HepG2 (cell line): ENCODE data around the gene GPN1. TPM values are rescaled to one million over a fixed set of nuclear protein-coding genes. Genes with fewer than 3 reads are reported as not detected.

Experiments
- ATAC-seq: fragments of 200-7000 bp; cut with Tn5 transposase; 3 replicates; pipeline ENCODE4 v1.9.1; 2020; ENCODE audit warnings: mild to moderate bottlenecking, moderate library complexity
- BruUV-seq: library from RNA; stranded (reverse); fragments of 400-500 nt; replicated peaks from 2 replicates; lab custom pipeline; 2021; lab: Mats Ljungman, UMichigan
- CTCF ChIA-PET: fragments of 300-600 bp; formaldehyde crosslinking; extraction: SDS; loops from one replicate; lab custom pipeline; 2021; ENCODE audit warnings: low total read pairs, inconsistent platforms, low intra/inter-chr PET ratio; lab: Yijun Ruan, JAX
- POLR2A ChIA-PET: fragments of 350-600 bp; sonication (Branson Sonifier 250); formaldehyde crosslinking; loops from one replicate; lab custom pipeline; 2020; ENCODE audit warnings: antibody characterized with exemption, inconsistent platforms; lab: Yijun Ruan, JAX
- DNase-seq: peaks from one replicate; pipeline ENCODE4 v3.0.0-alpha.2; 2015; ENCODE audit warnings: low spot score
- FAIRE-seq: peaks from 3 replicates; lab custom pipeline; 2011; peaks lifted over from hg19 to GRCh38; lab: Jason Lieb, UNC
- H2AFZ ChIP-seq: one replicate; pipeline ENCODE4 v1.6.1; 2011; ENCODE audit warnings: low read length, inconsistent platforms
- H3K27ac ChIP-seq: fragments of 300-600 bp; 3 replicates; pipeline ENCODE4 v1.8.0; 2011; ENCODE audit warnings: mixed run types, mild to moderate bottlenecking, mixed read lengths, low read length, inconsistent platforms; ENCODE audit not compliant: insufficient read depth; ENCODE audit errors: extremely low read length
- H3K27me3 ChIP-seq, 2 experiments: fragments of 200-600 bp in 1 of 2; 2 replicates in 1 of 2; 3 replicates in 1 of 2; pipeline versions ENCODE4 v1.6.0 to v1.8.0; 2011; ENCODE audit warnings: low read length in 2 of 2, mild to moderate bottlenecking in 2 of 2, moderate library complexity in 2 of 2, inconsistent platforms in 1 of 2; ENCODE audit not compliant: insufficient read depth in 2 of 2, control insufficient read depth in 1 of 2
- H3K36me3 ChIP-seq, 2 experiments: fragments of 200-600 bp in 1 of 2; replicated peaks in 1 of 2; 2 replicates in 1 of 2; 3 replicates in 1 of 2; pipeline versions ENCODE4 v1.5.1 to v1.8.0; 2011; ENCODE audit warnings: low read length in 2 of 2, inconsistent platforms in 1 of 2; ENCODE audit not compliant: insufficient read depth in 2 of 2, control insufficient read depth in 1 of 2
- H3K4me1 ChIP-seq: 2 replicates; pipeline ENCODE4 v1.5.1; 2012; ENCODE audit warnings: low read length, inconsistent platforms; ENCODE audit not compliant: insufficient read depth
- H3K4me2 ChIP-seq: 2 replicates; pipeline ENCODE4 v1.6.0; 2011; ENCODE audit warnings: low read depth, low read length, inconsistent platforms
- H3K4me3 ChIP-seq, 3 experiments: fragments of 200-600 bp in 1 of 3; sonication (generic), shearing (Covaris generic) in 1 of 3; replicated peaks in 1 of 3; 2 replicates each; pipeline ENCODE4 v1.5.1; 2011 to 2016; ENCODE audit warnings: low read length in 3 of 3, inconsistent platforms in 2 of 3, low read depth in 2 of 3, mild to moderate bottlenecking in 2 of 3, control low read depth in 1 of 3, mixed read lengths in 1 of 3; ENCODE audit not compliant: insufficient read depth in 1 of 3
- H3K79me2 ChIP-seq: one replicate; pipeline ENCODE4 v1.6.1; 2011; ENCODE audit warnings: low read length, inconsistent platforms; ENCODE audit not compliant: insufficient read depth
- H3K9ac ChIP-seq: 2 replicates; pipeline ENCODE4 v1.6.0; 2011; ENCODE audit warnings: mild to moderate bottlenecking, low read depth, low read length, inconsistent platforms; ENCODE audit not compliant: insufficient read depth
- H3K9me3 ChIP-seq: 2 replicates; pipeline ENCODE4 v1.5.1; 2012; ENCODE audit warnings: mild to moderate bottlenecking, low read length
- H4K20me1 ChIP-seq: 2 replicates; pipeline ENCODE4 v1.6.0; 2011; ENCODE audit warnings: inconsistent platforms, mild to moderate bottlenecking, low read length, moderate library complexity; ENCODE audit not compliant: insufficient read depth
- HOXD1 ChIP-seq: sonication (generic); formaldehyde crosslinking; IDR thresholded peaks from 2 replicates; pipeline ENCODE4 v1.5.0; 2020; ENCODE audit warnings: missing genetic modification reagents
- MED1 ChIP-seq: sonication (generic); formaldehyde crosslinking; IDR thresholded peaks from 2 replicates; pipeline ENCODE4 v1.4.0; 2020; ENCODE audit warnings: missing genetic modification reagents
- NFIB ChIP-seq: sonication (generic); formaldehyde crosslinking; IDR thresholded peaks from 2 replicates; pipeline ENCODE4 v1.9.0; 2021; ENCODE audit warnings: missing genetic modification reagents, mild to moderate bottlenecking, borderline replicate concordance
- NKX3-1 ChIP-seq: sonication (generic); formaldehyde crosslinking; IDR thresholded peaks from 2 replicates; pipeline ENCODE4 v1.5.0; 2020; ENCODE audit warnings: missing genetic modification reagents
- ZNF724P ChIP-seq: sonication (generic); formaldehyde crosslinking; IDR thresholded peaks from 2 replicates; pipeline ENCODE4 v1.8.0; 2022; ENCODE audit warnings: missing genetic modification reagents, borderline replicate concordance
- WGBS: methylation state at CpG from one replicate; pipeline ENCODE4 v1.1.6; 2017; ENCODE audit warnings: low lambda C conversion rate; 5-methylcytosine and 5-hydroxymethylcytosine counted together
- in situ Hi-C: cut with HindIII; loops from 2 replicates; pipeline ENCODE4 v1.10.0; 2017; ENCODE audit warnings: low pct_unique_long_range_greater_than_20kb; ENCODE audit not compliant: extremely low pct_ligation_motif_present
- intact Hi-C: fragments of 100-400 bp; cut with micrococcal nuclease; formaldehyde crosslinking; loops from one replicate; pipeline ENCODE4 v1.10.0; 2022; ENCODE audit not compliant: unreplicated experiment
- polyA plus RNA-seq, 8 experiments: library from polyadenylated mRNA; depleted of rRNA in 3 of 8; stranded (reverse) in 7 of 8; unstranded in 1 of 8; fragments of >200 nt; fragmentation: Illumina TruSeq in 4 of 8; extraction: Trizol in 4 of 8; gene quantifications; 2 replicates each; pipeline versions ENCODE4 v1.2.1 to v1.2.3, GENCODE V29; 2011 to 2016; ENCODE audit warnings: low read depth in 4 of 8, missing spikeins in 1 of 8, mixed read lengths in 1 of 8; ENCODE audit not compliant: insufficient read depth in 1 of 8
- total RNA-seq, 5 experiments: library from RNA; depleted of rRNA; stranded (reverse); fragments of >200 nt; fragmentation: Illumina TruSeq; extraction: Trizol; gene quantifications; 2 replicates each; pipeline ENCODE4 v1.2.3, GENCODE V29; 2016; ENCODE audit warnings: low read depth in 1 of 5
- TF ChIP-seq, protein P1 (sequence below): sonication (generic); formaldehyde crosslinking; IDR thresholded peaks from 2 replicates; pipeline ENCODE4 v1.5.0; 2020; ENCODE audit warnings: mild to moderate bottlenecking, missing genetic modification reagents

GPN1 gene
- total and polyA plus RNA-seq, 2 of the 13 experiments (the other 11 are each of a cell fraction or from before 2014, with no cell fraction given) = 54.5 to 62.7 TPM

DNA sequence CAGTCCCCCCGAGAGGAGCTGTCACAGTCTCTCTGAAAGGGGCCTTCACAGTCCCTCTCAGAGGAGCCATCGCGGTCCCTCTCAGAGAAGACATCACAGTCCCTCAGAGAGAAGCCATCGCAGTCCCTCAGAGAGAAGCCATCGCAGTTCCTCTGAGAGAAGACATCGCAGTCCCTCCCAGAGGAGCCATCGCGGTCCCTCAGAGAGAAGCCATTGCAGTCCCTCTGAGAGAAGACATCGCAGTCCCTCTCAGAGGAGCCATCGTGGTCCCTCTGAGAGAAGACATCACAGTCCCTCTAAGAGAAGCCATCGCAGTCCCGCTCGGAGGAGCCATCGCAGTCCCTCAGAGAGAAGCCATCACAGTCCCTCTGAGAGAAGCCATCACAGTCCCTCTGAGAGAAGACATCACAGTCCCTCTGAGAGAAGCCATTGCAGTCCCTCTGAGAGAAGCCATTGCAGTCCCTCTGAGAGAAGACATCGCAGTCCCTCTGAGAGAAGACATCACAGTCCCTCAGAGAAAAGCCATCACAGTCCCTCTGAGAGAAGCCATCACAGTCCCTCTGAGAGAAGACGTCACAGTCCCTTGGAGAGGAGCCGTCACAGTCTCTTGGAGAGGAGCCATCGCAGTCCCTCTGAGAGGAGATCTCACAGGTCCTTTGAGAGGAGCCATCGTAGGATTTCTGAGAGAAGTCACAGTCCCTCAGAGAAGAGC, 47.3 kb upstream of the GPN1 start:
- FAIRE-seq (no peak), ATAC-seq (no peak)
- Histone ChIP-seq H3K9me3 (no peaks in the 10 kb centered on the region), H3K4me3 (no peak overlapping the region), H3K36me3 (no peaks in the 10 kb centered on the region; a peak in 1 of 5 replicates), H3K9ac (no peak overlapping the region), H3K27me3 (no peaks in the 10 kb centered on the region; a peak in 1 of 5 replicates), H2AFZ (peak overlapping the region; percentile 4), H3K4me2 (peak overlapping the region; percentile 94; the same call in 1 of the 2 replicates), H4K20me1 (peaks cover 17% of the 10 kb centered on the region), H3K4me1 (peaks cover 43% of the 10 kb centered on the region)
- CTCF ChIA-PET = no interaction called here
- in situ Hi-C loops = no loop called here
- no TSS peak for BruUV-seq
- 96% methylated on average over 15 of the region's 19 CpGs for WGBS
- TF ChIP-seq MED1 (CRISPR knock-in tag) (no peak), NKX3-1 (no peak), NFIB (CRISPR knock-in tag) (0 out of 2 replicates have a peak, but pooled peaks have one; percentile 5), ZNF724P (CRISPR knock-in tag) (no peak), HOXD1 (CRISPR knock-in tag) (no peak)
- TF ChIP-seq, protein P1, sequence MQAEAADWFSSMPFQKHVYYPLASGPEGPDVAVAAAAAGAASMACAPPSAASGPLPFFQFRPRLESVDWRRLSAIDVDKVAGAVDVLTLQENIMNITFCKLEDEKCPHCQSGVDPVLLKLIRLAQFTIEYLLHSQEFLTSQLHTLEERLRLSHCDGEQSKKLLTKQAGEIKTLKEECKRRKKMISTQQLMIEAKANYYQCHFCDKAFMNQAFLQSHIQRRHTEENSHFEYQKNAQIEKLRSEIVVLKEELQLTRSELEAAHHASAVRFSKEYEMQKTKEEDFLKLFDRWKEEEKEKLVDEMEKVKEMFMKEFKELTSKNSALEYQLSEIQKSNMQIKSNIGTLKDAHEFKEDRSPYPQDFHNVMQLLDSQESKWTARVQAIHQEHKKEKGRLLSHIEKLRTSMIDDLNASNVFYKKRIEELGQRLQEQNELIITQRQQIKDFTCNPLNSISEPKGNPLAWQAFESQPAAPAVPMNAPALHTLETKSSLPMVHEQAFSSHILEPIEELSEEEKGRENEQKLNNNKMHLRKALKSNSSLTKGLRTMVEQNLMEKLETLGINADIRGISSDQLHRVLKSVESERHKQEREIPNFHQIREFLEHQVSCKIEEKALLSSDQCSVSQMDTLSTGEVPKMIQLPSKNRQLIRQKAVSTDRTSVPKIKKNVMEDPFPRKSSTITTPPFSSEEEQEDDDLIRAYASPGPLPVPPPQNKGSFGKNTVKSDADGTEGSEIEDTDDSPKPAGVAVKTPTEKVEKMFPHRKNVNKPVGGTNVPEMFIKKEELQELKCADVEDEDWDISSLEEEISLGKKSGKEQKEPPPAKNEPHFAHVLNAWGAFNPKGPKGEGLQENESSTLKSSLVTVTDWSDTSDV (CRISPR knock-in tag) = 0 out of 2 replicates have a peak, but pooled peaks have one; percentile 18
- TF ChIP-seq, all 625 proteins: peak for 2
- Histone ChIP-seq H3K27ac (no peak overlapping the region), H3K79me2 (peaks cover 36% of the 10 kb centered on the region)
- DNase-seq = no peak
- intact Hi-C loops = loop anchor here (5.0 kb wide), 1 partner anchor 84 kb away; the partner anchor contains the start of genes FNDC4 and GCKR
- POLR2A ChIA-PET = interaction anchor here (1.2 to 1.5 kb wide), 3 partner anchors 8 to 82 kb away, joined by 3 to 17 read pairs (median 6); partner anchors contain the start of genes SLC4A1AP and SUPT7L
